ENCODE data around the gene JAK1.

GRCh38 chr1:64810001-64810400 lies 156.3 kb downstream of the JAK1 start:
- TF ChIP-seq CHD2 (IDR thresholded peaks at IDR 0.05; ENCODE audit: low read length) (no peak), E2F6 (IDR thresholded peaks at IDR 0.05) (no peak), RBBP5 (IDR thresholded peaks at IDR 0.05; ENCODE audit: borderline replicate concordance, low read depth, low read length) (no peak), RAD21 (IDR thresholded peaks at IDR 0.05 in 1 of 2, conservative IDR thresholded peaks at IDR 0.05 in 1 of 2; ENCODE audit: low read depth in 2 of 2, low read length in 2 of 2) (no peak)

Data from H1 (cell line).